ENCODE measurements around the gene NSF. TPM values are rescaled to one million over a fixed set of nuclear protein-coding genes. Genes with fewer than 3 reads are reported as not detected.
"Not testable (repeated sequence)": the region's sequence is repeated elsewhere in the genome, so short reads cannot be mapped to it uniquely, and the experiment has no call there.

The NSF gene
- total RNA-seq, 4 donors from 2014 or later: 21.0 to 33.7 (median 28.0) TPM

GRCh38 chr17:46756081-46756735, 165.7 kb downstream of the NSF start:
- no peak overlapping the region for H3K4me3 ChIP-seq (ENCODE audit: low read depth, poor library complexity, severe bottlenecking)
- no peak for DNase-seq (ENCODE audit: low spot score in 2 of 2)
- intact Hi-C loops (cut with DNase I; ENCODE audit: low total_unique reads): no loop called here
- 60 to 62% methylated on average over 4 of the region's 4 CpGs for WGBS, 2 donors
- no peak for TF ChIP-seq POLR2A (IDR thresholded peaks at IDR 0.05)
- TF ChIP-seq CTCF (IDR thresholded peaks at IDR 0.05): no peak

DNA sequence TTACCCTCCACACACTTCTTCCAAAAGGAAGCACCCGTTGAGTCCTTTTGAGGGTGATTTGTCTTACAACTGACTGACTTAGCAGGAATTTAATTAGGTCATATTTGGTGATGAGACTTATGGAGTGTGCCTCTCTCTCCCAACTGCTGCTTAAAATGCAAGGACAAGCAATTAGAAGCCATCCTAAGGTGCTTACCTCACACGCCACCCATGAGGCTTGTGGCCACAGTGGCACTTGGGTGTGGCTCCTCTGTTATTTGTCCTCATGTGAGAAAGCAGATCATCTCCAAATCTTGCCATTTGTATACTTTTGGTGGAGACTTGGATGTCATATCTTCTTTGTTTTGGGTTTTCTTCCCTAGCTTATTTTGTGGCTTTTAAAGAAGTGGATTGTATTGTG, 166.4 kb downstream of the NSF start:
- no peak overlapping the region for H3K4me3 ChIP-seq (ENCODE audit: low read depth, poor library complexity, severe bottlenecking)
- intact Hi-C loops (cut with DNase I; ENCODE audit: low total_unique reads): no loop called here
- TF ChIP-seq POLR2A (IDR thresholded peaks at IDR 0.05) (no peak), CTCF (IDR thresholded peaks at IDR 0.05) (no peak)
- WGBS, 2 donors: 61 to 70% methylated on average over 2 of the region's 2 CpGs
- no peak for DNase-seq (ENCODE audit: low spot score in 2 of 2)

GRCh38 chr17:46757588-46757987, 167.1 kb downstream of the NSF start:
- 60 to 61% methylated on average over 4 of the region's 4 CpGs for WGBS, 2 donors

GRCh38 chr17:46758614-46759013, 168.1 kb downstream of the NSF start:
- peak in 1 of 2 donors; percentile 81 for DNase-seq (ENCODE audit: low spot score in 2 of 2)
- WGBS, 2 donors: 58 to 70% methylated on average over 5 of the region's 5 CpGs
- H3K4me3 ChIP-seq (ENCODE audit: low read depth, poor library complexity, severe bottlenecking): no peak overlapping the region
- intact Hi-C loops (cut with DNase I; ENCODE audit: low total_unique reads): no loop called here
- TF ChIP-seq CTCF (IDR thresholded peaks at IDR 0.05) (no peak), POLR2A (IDR thresholded peaks at IDR 0.05) (no peak)

More at GRCh38 chr17:46757588-46757987, 167.1 kb downstream of the NSF start:
- intact Hi-C loops (cut with DNase I; ENCODE audit: low total_unique reads); H3K4me3 ChIP-seq (ENCODE audit: low read depth, poor library complexity, severe bottlenecking); DNase-seq (ENCODE audit: low spot score in 2 of 2): not testable (repeated sequence)

DNA sequence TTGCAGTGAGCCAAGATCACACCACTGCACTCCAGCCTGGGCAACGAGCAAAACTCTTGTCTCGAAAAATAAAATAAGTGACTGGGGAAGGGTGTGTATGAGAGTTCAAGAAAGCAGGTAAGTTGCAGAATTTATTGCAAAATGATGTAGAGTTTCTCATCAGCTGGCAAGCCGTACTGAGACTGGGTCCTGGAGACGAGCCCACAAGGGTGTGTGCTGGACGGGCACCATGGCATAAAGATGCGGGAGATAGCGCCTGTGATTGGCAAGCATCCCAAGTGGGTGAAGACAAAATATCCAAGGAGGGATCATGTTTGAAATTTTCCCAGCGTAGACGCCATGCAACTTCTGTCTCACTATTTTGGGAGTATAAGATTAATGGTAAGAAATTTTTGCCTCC, 168.7 kb downstream of the NSF start:
- DNase-seq (ENCODE audit: low spot score in 2 of 2): peak in 1 of 2 donors; percentile 62
- H3K4me3 ChIP-seq (ENCODE audit: low read depth, poor library complexity, severe bottlenecking): no peak overlapping the region
- no peak for TF ChIP-seq CTCF (IDR thresholded peaks at IDR 0.05)
- TF ChIP-seq POLR2A (IDR thresholded peaks at IDR 0.05): no peak
- intact Hi-C loops (cut with DNase I; ENCODE audit: low total_unique reads): no loop called here
- WGBS, 2 donors: 45 to 68% methylated on average over 9 of the region's 9 CpGs

- no peak for TF ChIP-seq CTCF (IDR thresholded peaks at IDR 0.05)
- no peak for TF ChIP-seq POLR2A (IDR thresholded peaks at IDR 0.05)
- intact Hi-C loops (cut with DNase I; ENCODE audit: low total_unique reads): no loop called here
- no peak overlapping the region for H3K4me3 ChIP-seq (ENCODE audit: low read depth, poor library complexity, severe bottlenecking)
- no peak for DNase-seq (ENCODE audit: low spot score in 2 of 2)
- 71 to 86% methylated on average over 3 of the region's 3 CpGs for WGBS, 2 donors
These were observed 172.9 kb downstream of the NSF start for GRCh38 chr17:46763416-46763815.
